HG02884 (cell line): ENCODE data around the gene CALML5.

Experiments used
- ATAC-seq: cut with Tn5 transposase; IDR thresholded peaks from one replicate; pipeline ENCODE4 v1.9.1; 2021; ENCODE audit warnings: mild to moderate bottlenecking, moderate library complexity; ENCODE audit not compliant: unreplicated experiment

The CALML5 gene

DNA sequence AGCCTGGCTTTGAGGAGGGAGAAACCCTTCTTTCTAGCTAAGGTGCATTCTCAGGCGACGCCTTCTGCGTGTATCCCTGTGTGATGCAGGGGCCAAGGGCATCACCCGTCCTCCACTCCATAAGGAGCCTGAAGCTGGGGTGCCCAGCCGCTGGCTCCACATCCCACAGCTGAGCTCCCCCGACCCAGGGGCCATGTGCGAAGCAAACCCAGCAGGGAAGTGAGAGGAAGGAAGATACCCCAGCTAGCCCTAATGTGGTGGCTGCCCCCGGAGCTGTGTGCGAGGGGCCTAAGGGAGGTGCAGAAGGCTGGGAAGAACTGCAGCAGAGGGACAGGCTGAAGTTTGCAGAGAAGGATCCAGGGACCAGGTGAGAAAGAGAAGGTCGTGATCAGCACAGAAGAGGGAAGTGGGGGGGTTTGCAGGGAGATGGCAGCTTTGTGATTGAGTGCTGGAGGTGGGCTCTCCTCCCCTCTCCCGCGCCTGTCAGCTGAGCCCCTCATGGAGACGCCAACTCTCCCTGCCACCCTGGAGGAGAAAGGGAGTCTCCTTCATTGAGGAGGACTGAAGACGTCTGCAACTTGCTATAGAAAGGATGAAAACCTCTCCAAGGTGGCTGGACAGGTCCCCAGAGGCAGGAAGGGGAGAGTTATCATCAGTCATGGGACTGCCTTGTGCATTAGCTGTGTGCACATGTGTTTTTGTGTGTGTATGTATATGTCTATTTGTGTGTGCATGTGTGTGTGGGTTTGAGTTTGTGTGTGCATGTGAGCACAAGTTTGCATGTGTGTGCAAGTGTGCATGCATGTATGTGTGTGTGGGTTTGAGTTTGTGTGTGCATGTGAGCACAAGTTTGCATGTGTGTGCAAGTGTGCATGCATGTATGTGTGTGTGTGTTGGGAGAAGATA is 3.5 kb upstream of the CALML5 start:
- no peak for ATAC-seq

- no peak for ATAC-seq
Measured at GRCh38 chr10:5502061-5502521, 2.7 kb upstream of the CALML5 start.

- ATAC-seq, result no peak
Measured at GRCh38 chr10:5500910-5501309, 1.5 kb upstream of the CALML5 start.

DNA sequence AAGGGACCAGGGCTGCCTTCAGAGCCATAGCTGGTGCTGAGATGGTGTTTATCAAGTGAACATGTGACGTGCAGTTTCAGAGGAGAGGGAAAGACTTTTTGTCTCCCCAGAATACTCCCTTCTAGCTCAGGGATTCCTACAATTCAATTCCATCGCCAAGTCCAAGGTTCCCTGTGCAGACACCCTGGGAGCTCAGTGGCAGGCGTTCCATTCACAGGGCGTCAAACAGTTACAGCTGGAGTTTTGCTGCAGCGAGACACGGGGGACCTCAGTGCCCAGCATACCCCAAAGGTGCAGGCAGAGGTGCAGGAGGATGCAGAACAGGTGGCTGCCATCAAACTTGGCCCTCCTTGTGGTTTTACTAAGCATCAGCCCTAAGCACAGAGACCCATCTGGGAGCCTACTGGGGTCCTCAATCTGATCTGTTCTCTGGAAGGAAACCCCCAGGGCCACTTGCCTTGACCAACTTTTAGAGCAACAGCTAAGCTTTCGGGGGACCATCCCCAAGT is 846 bp upstream of the CALML5 start:
- ATAC-seq, result no peak

DNA sequence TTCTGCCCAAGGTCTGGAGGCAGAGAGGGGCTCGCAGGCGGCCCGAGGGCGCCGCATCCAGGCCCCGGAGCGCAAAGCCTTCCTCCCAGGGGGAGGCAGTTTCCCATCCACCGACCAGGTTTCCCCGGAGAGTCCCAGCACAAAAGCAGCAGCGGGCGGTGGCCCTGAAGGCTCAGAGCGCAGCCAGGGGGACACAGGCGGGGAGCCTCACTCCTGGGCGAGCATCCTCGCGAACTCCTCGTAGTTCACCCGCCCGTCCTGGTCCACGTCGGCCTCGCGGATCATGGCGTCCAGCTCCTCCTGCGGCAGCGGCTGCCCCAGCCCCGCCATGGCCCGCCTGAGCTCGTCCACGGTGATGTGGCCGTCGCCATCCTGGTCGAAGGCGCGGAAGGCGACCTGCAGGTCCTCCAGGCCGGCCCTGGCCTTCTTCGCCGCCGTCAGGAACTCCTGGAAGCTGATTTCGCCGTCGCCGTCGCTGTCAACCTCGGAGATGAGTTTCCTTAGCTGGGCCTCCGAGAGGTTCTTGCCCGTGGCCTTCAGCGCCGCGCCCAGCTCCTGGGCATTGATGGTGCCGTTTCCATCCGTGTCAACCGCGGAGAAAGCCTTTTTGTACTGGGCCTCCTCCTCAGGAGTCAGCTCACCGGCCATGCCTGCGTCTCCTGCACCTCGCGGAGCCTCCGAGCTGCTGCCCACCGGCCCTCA is 428 bp downstream of the CALML5 start:
- no peak for ATAC-seq

- ATAC-seq, result no peak
Measured at GRCh38 chr10:5497948-5498730, 1.2 kb downstream of the CALML5 start.

DNA sequence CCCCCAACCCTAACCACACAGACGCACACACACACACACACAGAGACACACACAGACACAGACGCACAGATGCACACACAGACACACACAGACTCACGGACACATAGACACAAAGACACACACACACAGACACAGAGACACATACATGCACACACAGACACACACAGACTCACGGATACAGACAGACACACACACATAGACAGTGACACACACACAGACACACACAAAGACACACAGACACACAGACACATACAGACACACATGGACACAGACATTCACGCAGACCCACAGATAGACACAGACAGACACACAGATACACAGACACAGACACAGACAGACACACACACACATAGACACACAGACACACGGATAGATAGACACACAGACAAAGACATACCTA is 2.1 kb downstream of the CALML5 start:
- ATAC-seq, result no peak

- ATAC-seq, result no peak
Measured at GRCh38 chr10:5496261-5497250, 2.8 kb downstream of the CALML5 start.

- ATAC-seq, result no peak
Measured at GRCh38 chr10:5494611-5495010, 4.8 kb downstream of the CALML5 start.

DNA sequence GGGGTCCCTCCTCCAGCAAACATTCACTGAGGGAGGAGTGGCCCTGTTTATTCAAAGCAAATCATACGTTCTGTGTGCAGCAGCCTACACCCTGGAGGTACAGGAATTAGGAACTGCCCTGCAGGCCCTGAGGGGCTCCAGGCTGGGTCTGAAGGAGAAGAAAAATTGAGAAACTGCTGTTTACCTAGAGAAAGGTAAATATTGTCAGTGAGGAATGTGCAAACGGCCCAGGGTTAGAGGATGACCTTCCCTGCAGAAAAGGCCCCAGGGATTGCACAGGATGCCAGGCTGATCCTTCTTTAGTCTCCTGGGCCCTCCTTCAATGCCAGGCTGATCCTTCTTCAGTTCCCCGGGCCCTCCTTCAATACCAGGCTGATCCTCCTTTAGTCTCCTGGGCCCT is 5.7 kb downstream of the CALML5 start:
- ATAC-seq, result no peak

- ATAC-seq, result no peak
Measured at GRCh38 chr10:5492929-5493576, 6.3 kb downstream of the CALML5 start.

- ATAC-seq, result no peak
Measured at GRCh38 chr10:5492322-5492855, 7.0 kb downstream of the CALML5 start.

- no peak for ATAC-seq
Measured at GRCh38 chr10:5491477-5491876, 7.9 kb downstream of the CALML5 start.

DNA sequence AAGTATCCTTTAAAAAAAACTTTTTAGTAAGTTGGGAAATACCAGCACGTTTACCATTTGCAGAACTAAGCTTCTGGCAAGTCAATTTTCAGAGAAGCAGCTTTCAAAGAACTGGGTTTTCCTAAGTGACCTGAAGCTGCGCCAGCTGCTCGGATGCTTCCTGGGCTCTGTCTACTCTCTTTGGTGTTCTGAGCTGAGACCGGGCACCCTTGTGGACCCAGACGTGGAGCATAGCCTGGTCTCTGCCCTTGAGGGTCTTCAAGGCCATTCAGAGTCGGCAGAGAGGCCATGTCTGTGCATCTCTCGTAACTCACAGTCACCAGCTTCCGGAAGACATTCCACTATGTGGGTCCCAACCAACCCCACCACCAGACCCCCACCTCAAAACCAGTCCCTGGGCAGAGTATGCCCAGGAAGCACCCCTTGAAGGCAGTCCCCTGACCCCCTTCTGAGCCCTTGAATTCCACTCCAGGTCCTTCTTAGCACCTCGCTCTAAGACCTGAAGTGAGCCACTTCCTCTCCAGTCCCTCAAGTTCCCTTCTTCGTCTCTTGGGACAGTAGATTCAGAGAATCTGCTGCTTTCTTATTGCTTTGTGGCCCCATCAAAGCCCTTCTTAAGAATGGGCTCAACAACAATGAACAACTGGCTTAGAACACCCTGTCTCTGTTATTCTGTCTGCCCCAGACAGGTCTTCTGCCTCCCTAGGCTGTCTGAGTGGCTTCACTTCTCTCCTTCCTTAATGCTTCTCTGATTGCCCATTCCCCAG is 8.5 kb downstream of the CALML5 start:
- ATAC-seq, result no peak

- no peak for ATAC-seq
Measured at GRCh38 chr10:5490032-5490431, 9.3 kb downstream of the CALML5 start.

GRCh38 chr10:5488272-5489161 is 10.9 kb downstream of the CALML5 start:
- ATAC-seq, result no peak

DNA sequence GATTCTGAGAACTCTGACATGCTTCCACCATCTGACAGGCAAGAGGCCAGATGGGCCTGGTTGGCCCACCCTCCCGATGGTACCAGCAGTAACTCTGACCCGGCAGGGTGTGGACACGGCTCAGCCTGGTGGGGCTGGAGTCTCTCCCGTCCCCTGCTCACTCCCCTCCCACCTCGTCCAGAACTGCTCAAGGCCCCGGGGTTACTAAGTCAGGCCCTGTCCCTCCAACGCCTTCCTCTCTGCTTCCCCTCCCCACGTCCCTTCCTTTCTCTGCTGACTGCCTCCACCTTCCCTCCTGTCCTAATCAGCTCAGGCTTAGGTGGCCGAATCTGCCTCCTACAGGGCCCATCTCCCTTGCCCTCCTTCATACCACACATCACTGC is 12.5 kb downstream of the CALML5 start:
- no peak for ATAC-seq
